NCI-H128 (cell line): Measurements from ENCODE around the gene MYL12B.
"Not testable (repeated sequence)": the region's sequence is repeated elsewhere in the genome, so short reads cannot be mapped to it uniquely, and the experiment has no call there.

Source experiments
- DNase-seq: peaks from one replicate; lab custom pipeline; 2025; ENCODE audit not compliant: unreplicated experiment; lab: John Stamatoyannopoulos, UW

MYL12B gene

DNA sequence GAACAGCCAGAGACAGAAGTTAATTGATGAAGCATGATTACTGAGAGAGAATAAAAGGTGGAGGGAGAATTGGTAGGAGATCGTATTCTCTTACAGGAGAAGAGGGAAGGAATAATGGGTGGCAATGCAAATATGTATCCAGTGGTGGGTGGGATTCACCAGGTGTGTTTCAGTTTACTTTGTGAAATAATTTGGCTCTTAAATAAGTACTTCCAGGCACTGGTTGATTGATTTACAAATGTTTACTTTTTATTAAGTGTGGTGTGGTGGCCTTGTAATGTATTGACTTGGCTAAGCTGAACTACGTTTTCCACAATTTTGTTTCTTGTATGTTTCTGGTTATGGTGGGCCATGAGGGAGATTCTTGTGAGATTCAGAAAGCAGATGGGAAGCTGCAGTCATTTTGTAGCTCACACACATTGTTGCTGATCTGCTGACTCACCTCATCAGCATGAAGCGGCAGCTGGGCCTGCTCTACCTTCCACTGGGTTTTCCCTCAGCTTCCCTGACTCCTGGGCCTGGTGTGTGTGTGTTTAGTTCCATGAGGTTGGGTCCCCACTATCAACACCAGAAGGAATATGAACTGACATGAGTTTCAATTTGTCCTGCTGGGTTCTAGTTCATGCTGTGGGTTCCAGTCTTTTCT is 32.6 kb downstream of the MYL12B start:
- DNase-seq = no peak

DNA sequence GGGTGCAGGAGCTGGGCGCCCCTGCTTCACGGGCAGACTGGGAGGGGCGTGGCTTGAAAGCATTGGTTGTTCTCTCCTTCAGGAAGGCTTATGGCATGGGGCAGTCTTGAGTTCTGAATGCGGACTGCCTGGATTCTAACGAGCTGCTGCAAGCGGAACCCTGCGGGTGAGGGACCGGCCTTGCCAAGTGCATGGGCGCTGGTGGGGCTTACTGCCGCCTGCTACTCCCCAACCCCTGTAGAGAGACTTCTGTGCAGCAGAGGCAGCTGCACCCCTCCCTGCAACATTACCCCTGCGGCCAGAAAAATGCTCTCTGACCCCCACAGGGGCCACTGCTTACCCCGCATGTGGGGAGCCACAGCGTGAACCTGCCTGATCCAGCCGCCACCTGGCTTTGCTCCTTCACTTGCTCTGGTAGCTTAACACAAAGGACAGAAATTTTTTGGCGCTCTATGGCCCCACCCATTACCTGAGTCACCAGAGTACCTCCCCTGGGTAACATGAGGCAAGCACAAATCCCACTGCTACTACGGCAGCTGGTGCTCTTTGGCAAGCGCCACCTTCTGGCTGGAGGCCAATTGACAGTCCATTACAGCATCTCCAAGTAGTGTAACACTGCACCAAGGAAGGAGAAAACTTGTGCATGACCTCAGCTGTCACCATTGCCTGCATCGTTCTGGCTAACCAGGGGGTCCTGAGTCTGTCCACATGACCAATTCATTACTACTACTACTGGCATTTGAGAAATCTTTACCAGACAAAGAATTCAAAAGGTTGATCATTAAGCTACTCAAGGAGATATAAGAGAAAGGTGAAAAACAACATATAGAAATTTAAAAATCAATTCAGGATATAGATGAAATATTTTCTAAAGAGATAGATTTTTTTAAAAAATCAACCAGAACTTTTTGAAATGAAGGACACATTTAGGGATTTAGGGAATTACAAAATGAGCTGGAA is 35.4 kb downstream of the MYL12B start:
- DNase-seq = peak; percentile 75

GRCh38 chr18:3304832-3305231 is 42.9 kb downstream of the MYL12B start:
- no peak for DNase-seq

- no peak for DNase-seq
These were observed 43.4 kb downstream of the MYL12B start for GRCh38 chr18:3305354-3305762.

DNA sequence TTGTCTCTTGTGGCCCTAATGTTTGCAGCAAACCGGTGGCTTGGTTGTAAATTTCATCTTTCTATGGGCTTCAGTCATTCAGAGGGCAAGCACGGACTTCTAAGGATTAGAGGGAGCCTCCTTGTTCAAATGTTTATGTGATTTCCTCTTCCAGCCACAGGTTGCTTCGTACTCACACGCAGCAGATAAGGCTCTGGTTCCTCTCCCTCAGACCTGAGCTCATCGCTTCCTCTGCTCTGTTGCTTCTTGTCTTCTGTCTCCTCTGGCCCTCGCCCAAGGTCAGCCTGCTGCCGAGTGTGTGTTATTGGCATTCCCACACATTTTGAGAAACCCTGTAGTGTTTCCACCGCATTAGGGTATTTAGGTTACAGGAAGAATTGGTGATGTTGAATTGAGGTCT is 44.0 kb downstream of the MYL12B start:
- no peak for DNase-seq

- DNase-seq = no peak
These were observed 44.5 kb downstream of the MYL12B start for GRCh38 chr18:3306391-3306790.

DNA sequence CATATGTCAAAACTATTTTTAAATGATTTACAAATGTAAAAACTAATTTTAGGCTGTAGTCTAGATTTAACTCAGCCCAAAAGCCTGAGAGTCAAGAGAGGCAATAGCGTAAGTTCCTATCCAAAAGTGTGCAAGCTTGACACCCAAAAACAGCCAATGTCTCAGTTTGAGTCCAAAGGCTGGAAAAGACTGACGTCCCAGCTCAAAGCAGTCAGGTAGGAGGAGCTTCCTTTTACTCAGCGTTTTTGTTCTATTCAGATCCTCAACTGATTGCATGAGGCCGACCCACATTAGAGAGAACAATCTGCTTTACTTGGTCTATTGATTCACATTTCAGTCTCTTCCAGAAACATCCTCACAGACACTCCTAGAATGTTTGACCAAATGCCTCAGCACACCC is 51.8 kb downstream of the MYL12B start:
- no peak for DNase-seq

DNA sequence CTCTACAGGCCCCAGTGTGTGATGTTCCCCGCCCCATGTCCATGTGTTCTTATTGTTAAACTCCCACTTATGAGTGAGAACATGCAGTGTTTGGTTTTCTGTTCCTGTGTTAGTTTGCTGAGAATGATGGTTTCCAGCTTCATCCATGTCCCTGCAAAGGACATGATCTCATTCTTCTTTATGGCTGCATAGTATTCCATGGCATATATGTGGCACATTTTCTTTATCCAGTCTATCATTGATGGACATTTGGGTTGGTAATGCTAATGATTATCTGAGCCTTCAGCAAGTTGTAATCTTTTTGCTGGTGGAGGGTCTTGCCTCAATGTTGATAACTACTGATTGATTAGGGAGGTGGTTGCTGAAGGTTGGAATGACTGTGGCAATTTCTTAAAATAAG is 53.4 kb downstream of the MYL12B start:
- not testable (repeated sequence) for DNase-seq

DNA sequence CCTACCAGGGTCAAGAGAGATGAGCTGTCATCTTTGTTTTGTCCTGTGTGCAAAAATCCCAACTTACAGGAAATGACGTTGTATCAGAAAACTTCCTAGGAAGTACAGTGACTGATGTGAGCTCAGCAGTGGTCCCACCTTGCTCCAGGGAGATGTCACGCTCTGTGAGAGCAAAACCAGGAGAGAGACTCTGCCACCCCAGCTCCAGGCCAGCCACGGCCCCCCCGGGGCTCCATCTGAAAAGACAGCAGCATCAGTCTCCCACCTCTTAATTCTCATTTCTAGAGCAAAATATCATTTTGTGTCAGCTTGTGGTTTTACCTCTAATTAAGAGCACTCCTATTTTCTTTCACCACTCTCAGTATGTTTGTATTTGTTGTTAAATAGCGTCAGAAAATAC is 57.5 kb downstream of the MYL12B start:
- DNase-seq = no peak

GRCh38 chr18:3319894-3320454 is 58.0 kb downstream of the MYL12B start:
- DNase-seq = no peak

DNA sequence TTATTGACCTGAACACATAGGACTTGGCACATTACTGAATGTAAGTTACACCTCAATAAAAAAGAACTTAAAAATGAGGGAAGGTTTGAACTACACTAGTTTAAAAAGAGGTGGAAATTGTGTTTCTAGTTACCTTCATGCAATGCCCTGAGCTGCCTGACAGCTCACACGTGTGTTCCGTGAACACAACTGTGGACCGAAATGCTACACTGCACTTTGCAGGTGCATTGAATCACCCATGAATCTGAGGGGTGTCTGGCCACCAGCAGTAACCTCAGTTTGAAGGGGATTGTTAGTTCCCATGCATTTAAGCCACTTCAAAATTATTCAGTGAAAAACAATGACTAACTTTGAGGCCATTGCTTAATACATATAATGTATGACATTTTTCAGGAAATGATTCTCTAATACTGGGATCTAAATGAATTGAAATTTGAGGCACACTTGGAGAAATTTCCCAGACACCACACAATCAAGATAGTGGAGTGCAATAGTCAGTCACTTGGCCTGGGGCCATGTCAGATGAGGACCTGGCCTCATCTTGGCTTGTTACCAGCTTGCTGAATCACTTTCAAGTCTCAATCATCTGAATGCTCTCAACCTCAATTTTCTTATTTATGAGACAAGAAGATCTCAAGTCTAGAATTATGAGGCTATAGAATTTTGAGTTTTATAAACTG is 59.3 kb downstream of the MYL12B start:
- no peak for DNase-seq

DNA sequence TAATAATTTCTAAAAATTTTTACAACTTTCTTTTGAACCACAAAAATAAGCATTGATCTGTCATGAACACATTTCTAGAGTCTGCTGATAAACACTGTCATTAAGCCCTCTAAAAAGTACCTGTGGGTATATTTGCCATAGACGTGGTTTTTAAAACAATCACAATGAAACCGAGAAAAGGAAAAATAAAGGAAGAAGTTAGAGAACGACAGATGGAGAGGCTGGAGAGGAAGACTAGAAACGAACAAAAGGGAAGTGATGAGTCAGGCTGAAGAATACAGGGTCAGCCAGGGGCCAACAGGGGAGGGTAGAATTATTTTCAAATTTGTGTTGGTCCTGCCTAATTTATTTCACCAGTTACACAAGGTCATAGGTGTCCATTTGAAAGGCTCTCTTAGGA is 62.0 kb downstream of the MYL12B start:
- no peak for DNase-seq
